HCT116 (cell line): Measurements from ENCODE around the gene SYCE1. TPM values are rescaled to one million over a fixed set of nuclear protein-coding genes. Genes with fewer than 3 reads are reported as not detected.

Source experiments
- ATAC-seq: fragments of 200-7000 bp; cut with Tn5 transposase; 2 replicates; pipeline ENCODE4 v1.9.1; 2020; ENCODE audit warnings: mild to moderate bottlenecking, moderate library complexity
- BruUV-seq: library from RNA; stranded (reverse); fragments of 400-500 nt; replicated peaks from 2 replicates; lab custom pipeline; 2021; lab: Mats Ljungman, UMichigan
- CTCF ChIA-PET: fragments of 300-600 bp; sonication (Branson Sonifier 250); formaldehyde crosslinking; loops from one replicate; lab custom pipeline; 2021; ENCODE audit warnings: antibody characterized with exemption; lab: Charles Lee
- POLR2A ChIA-PET: fragments of 300-600, 350-600 bp; sonication (Branson Sonifier 250); formaldehyde crosslinking; loops from one replicate; lab custom pipeline; 2021; ENCODE audit warnings: antibody characterized with exemption; lab: Charles Lee
- RAD21 ChIA-PET, 2 experiments: fragments of 300-600 bp; sonication (Branson Sonifier 250); formaldehyde crosslinking; loops; one replicate each; lab custom pipeline; 2023; ENCODE audit warnings: low total read pairs in 2 of 2; ENCODE audit not compliant: uncharacterized antibody in 2 of 2, unreplicated experiment in 2 of 2, low non-redundant PET in 1 of 2; lab: Charles Lee
- DNase-seq: peaks from one replicate; pipeline ENCODE4 v3.0.0-alpha.2; 2010; ENCODE audit warnings: low read depth, low spot score
- H2AFZ ChIP-seq: fragments of 200-600 bp; shearing (Covaris generic), sonication (generic); 2 replicates; pipeline ENCODE4 v1.6.1; 2017; ENCODE audit warnings: low read depth, mixed run types, mixed read lengths, antibody characterized with exemption, low read length; ENCODE audit not compliant: poor library complexity, severe bottlenecking
- H3K27ac ChIP-seq: 2 replicates; pipeline ENCODE4 v1.5.1; 2012; ENCODE audit warnings: low read depth, low read length
- H3K27me3 ChIP-seq: fragments of 200-600 bp; sonication (generic); 2 replicates; pipeline ENCODE4 v1.6.1; 2016; ENCODE audit warnings: mixed run types, low read length, mixed read lengths; ENCODE audit not compliant: insufficient read depth
- H3K36me3 ChIP-seq, 2 experiments: fragments of 200-500 bp in 1 of 2; fragments of 200-600 bp in 1 of 2; sonication (Bioruptor generic) in 1 of 2; sonication (generic) in 1 of 2; 2 replicates each; pipeline versions ENCODE4 v1.5.1 to v1.6.1; 2014 to 2016; ENCODE audit warnings: low read length in 2 of 2, inconsistent platforms in 1 of 2, mixed read lengths in 1 of 2, mixed run types in 1 of 2; ENCODE audit not compliant: insufficient read depth in 2 of 2, control insufficient read depth in 1 of 2
- H3K4me1 ChIP-seq, 2 experiments: fragments of 200-600 bp in 1 of 2; sonication (generic) in 1 of 2; 2 replicates each; pipeline versions ENCODE4 v1.5.1 to v1.6.1; 2012 to 2017; ENCODE audit warnings: low read length in 2 of 2, inconsistent platforms in 1 of 2, mild to moderate bottlenecking in 1 of 2, mixed read lengths in 1 of 2, mixed run types in 1 of 2, moderate library complexity in 1 of 2; ENCODE audit not compliant: insufficient read depth in 2 of 2, control insufficient read depth in 1 of 2
- H3K4me2 ChIP-seq: fragments of 200-600 bp; sonication (generic); 2 replicates; pipeline ENCODE4 v1.6.1; 2017; ENCODE audit warnings: mixed run types, low read length, mixed read lengths
- H3K4me3 ChIP-seq, 2 experiments: fragments of 200-600 bp in 1 of 2; sonication (generic) in 1 of 2; replicated peaks in 1 of 2; 2 replicates each; pipeline ENCODE4 v1.5.1; 2011 to 2016; ENCODE audit warnings: low read length in 2 of 2, control low read depth in 1 of 2, low read depth in 1 of 2, mild to moderate bottlenecking in 1 of 2, mixed read lengths in 1 of 2, mixed run types in 1 of 2
- H3K79me2 ChIP-seq: fragments of 200-600 bp; sonication (generic); 2 replicates; pipeline ENCODE4 v1.6.1; 2017; ENCODE audit warnings: mild to moderate bottlenecking, mixed run types, low read length, moderate library complexity, mixed read lengths; ENCODE audit not compliant: insufficient read depth
- H3K9ac ChIP-seq: fragments of 200-600 bp; sonication (generic); 2 replicates; pipeline ENCODE4 v1.6.1; 2016; ENCODE audit warnings: low read length, mixed read lengths
- H3K9me2 ChIP-seq: fragments of 200-600 bp; sonication (generic), shearing (Covaris generic); 2 replicates; pipeline ENCODE4 v1.6.1; 2017; ENCODE audit warnings: mixed run types, mild to moderate bottlenecking, moderate library complexity; ENCODE audit not compliant: insufficient read depth
- H3K9me3 ChIP-seq, 2 experiments: fragments of 200-500 bp in 1 of 2; fragments of 200-600 bp in 1 of 2; sonication (Bioruptor generic) in 1 of 2; sonication (generic) in 1 of 2; 2 replicates each; pipeline ENCODE4 v1.6.1; 2014 to 2017; ENCODE audit warnings: low read length in 2 of 2, mixed read lengths in 2 of 2, inconsistent platforms in 1 of 2, low read depth in 1 of 2, mild to moderate bottlenecking in 1 of 2, mixed run types in 1 of 2, moderate library complexity in 1 of 2; ENCODE audit not compliant: control insufficient read depth in 1 of 2, insufficient read depth in 1 of 2
- H4K20me1 ChIP-seq: fragments of 200-600 bp; sonication (generic), shearing (Covaris generic); 2 replicates; pipeline ENCODE4 v1.6.1; 2017; ENCODE audit warnings: mixed run types, mild to moderate bottlenecking, moderate library complexity; ENCODE audit not compliant: insufficient read depth
- CBX3 ChIP-seq: IDR thresholded peaks from 2 replicates; pipeline ENCODE4 v1.6.1; 2012; ENCODE audit warnings: low read depth
- CEBPB ChIP-seq: IDR thresholded peaks from 2 replicates; pipeline ENCODE4 v1.6.1; 2012; ENCODE audit warnings: low read depth
- ELF1 ChIP-seq: IDR thresholded peaks from 2 replicates; pipeline ENCODE4 v1.6.1; 2012; ENCODE audit warnings: low read depth, borderline replicate concordance
- FOSL1 ChIP-seq: IDR thresholded peaks from 2 replicates; pipeline ENCODE4 v1.6.1; 2012; ENCODE audit warnings: low read depth
- MAX ChIP-seq: IDR thresholded peaks from 2 replicates; pipeline ENCODE4 v1.6.1; 2012
- POLR2A ChIP-seq: IDR thresholded peaks from 2 replicates; pipeline ENCODE4 v1.7.0; 2011; ENCODE audit warnings: borderline replicate concordance; ENCODE audit not compliant: insufficient read depth, insufficient read length; ENCODE audit errors: extremely low read depth
- POLR2AphosphoS5 ChIP-seq: IDR thresholded peaks from 2 replicates; pipeline ENCODE4 v1.6.1; 2011; ENCODE audit warnings: mild to moderate bottlenecking, low read depth, low read length, moderate library complexity
- RAD21 ChIP-seq: IDR thresholded peaks from 2 replicates; pipeline ENCODE4 v1.6.1; 2012; ENCODE audit warnings: low read depth, mild to moderate bottlenecking
- REST ChIP-seq: IDR thresholded peaks from 2 replicates; pipeline ENCODE4 v1.6.1; 2012; ENCODE audit warnings: low read depth
- SP1 ChIP-seq: IDR thresholded peaks from 2 replicates; pipeline ENCODE4 v1.6.1; 2012; ENCODE audit warnings: low read depth
- SRF ChIP-seq: IDR thresholded peaks from 2 replicates; pipeline ENCODE4 v1.6.1; 2012; ENCODE audit warnings: low read depth
- TCF7L2 ChIP-seq: IDR thresholded peaks from 2 replicates; pipeline ENCODE4 v1.7.0; 2011; ENCODE audit warnings: borderline replicate concordance, inconsistent platforms; ENCODE audit not compliant: insufficient read depth, insufficient read length; ENCODE audit errors: extremely low read depth
- YY1 ChIP-seq: IDR thresholded peaks from 2 replicates; pipeline ENCODE4 v1.6.1; 2011; ENCODE audit warnings: low read length, low read depth, moderate library complexity, mild to moderate bottlenecking; ENCODE audit not compliant: insufficient replicate concordance; ENCODE audit errors: extremely low read depth
- ZBTB33 ChIP-seq: IDR thresholded peaks from 2 replicates; pipeline ENCODE4 v1.6.1; 2011; ENCODE audit warnings: mild to moderate bottlenecking, low read length, moderate library complexity; ENCODE audit not compliant: insufficient replicate concordance; ENCODE audit errors: extremely low read depth
- ZFX ChIP-seq: fragments of 450-650 bp; IDR thresholded peaks from 2 replicates; pipeline ENCODE4 v1.6.1; 2017
- ZNF274 ChIP-seq: fragments of 200-500 bp; sonication (Bioruptor generic); IDR thresholded peaks from 2 replicates; pipeline ENCODE4 v1.6.1; 2014; ENCODE audit warnings: mild to moderate bottlenecking, low read depth, low read length, inconsistent platforms
- intact Hi-C: fragments of 100-400 bp; cut with micrococcal nuclease; formaldehyde crosslinking; loops from 2 replicates; pipeline ENCODE4 v1.10.0; 2022
- total RNA-seq: library from RNA; stranded (reverse); gene quantifications from one replicate; pipeline ENCODE4 v1.2.1, GENCODE V29; 2021; ENCODE audit not compliant: unreplicated experiment

Gene SYCE1
- total RNA-seq, 1 experiment from 2014 or later, result not detected

- H3K79me2 ChIP-seq, result no peaks in the 10 kb centered on the region
- H3K9me2 ChIP-seq, result no peaks in the 10 kb centered on the region
- BruUV-seq, result no TSS peak
- no peaks in the 10 kb centered on the region for H3K4me1 ChIP-seq
- no peak overlapping the region for H2AFZ ChIP-seq
- H3K36me3 ChIP-seq, result no peaks in the 10 kb centered on the region
- no peak overlapping the region for H3K4me2 ChIP-seq
- no peak for ATAC-seq
- DNase-seq, result no peak
- no peak overlapping the region for H3K4me3 ChIP-seq
- ChIA-PET CTCF (no interaction called here), POLR2A (no interaction called here), RAD21 (no interaction called here)
- no peak for TF ChIP-seq TCF7L2
- TF ChIP-seq POLR2A, result no peak
- no peak overlapping the region for H3K9ac ChIP-seq
- intact Hi-C loops, result no loop called here
- H3K27me3 ChIP-seq, result no peaks in the 10 kb centered on the region
- no peak overlapping the region for H3K27ac ChIP-seq
- no peaks in the 10 kb centered on the region for H3K9me3 ChIP-seq
- no peaks in the 10 kb centered on the region for H4K20me1 ChIP-seq
These were observed 567 bp downstream of the SYCE1 start for GRCh38 chr10:133564816-133565215.

GRCh38 chr10:133559216-133559615 is 6.2 kb downstream of the SYCE1 start:
- H3K79me2 ChIP-seq, result no peaks in the 10 kb centered on the region
- BruUV-seq, result no TSS peak
- H3K27me3 ChIP-seq, result no peaks in the 10 kb centered on the region
- TF ChIP-seq ZBTB33 (no peak), MAX (no peak), POLR2AphosphoS5 (no peak), ELF1 (no peak), POLR2A (no peak), CEBPB (no peak), SP1 (no peak), ZNF274 (no peak), SRF (no peak), RAD21 (no peak), ZFX (no peak), YY1 (no peak), TCF7L2 (no peak), REST (no peak), CBX3 (no peak), FOSL1 (no peak)
- intact Hi-C loops, result no loop called here
- H3K27ac ChIP-seq, result no peak overlapping the region
- H3K4me2 ChIP-seq, result no peak overlapping the region
- no peaks in the 10 kb centered on the region for H3K36me3 ChIP-seq
- ATAC-seq (no peak), DNase-seq (no peak)
- H4K20me1 ChIP-seq, result no peaks in the 10 kb centered on the region
- H3K4me3 ChIP-seq, result no peak overlapping the region
- ChIA-PET POLR2A (no interaction called here), CTCF (no interaction called here), RAD21 (no interaction called here)
- H2AFZ ChIP-seq, result no peak overlapping the region
- no peak overlapping the region for H3K9ac ChIP-seq
- H3K9me2 ChIP-seq, result no peaks in the 10 kb centered on the region
- no peaks in the 10 kb centered on the region for H3K9me3 ChIP-seq
- H3K4me1 ChIP-seq, result no peaks in the 10 kb centered on the region
